HG03575 (cell line): ENCODE data around the gene INS.

Source experiments
- ATAC-seq: cut with Tn5 transposase; IDR thresholded peaks from one replicate; pipeline ENCODE4 v1.9.1; 2021; ENCODE audit not compliant: unreplicated experiment, insufficient number of reproducible peaks, low FRiP score; ENCODE audit errors: extremely low read depth

INS gene

GRCh38 chr11:2168286-2169004, 7.4 kb upstream of the INS start:
- no peak for ATAC-seq

- ATAC-seq: no peak
Measured at GRCh38 chr11:2167141-2168045, 6.4 kb upstream of the INS start.

GRCh38 chr11:2166091-2166851, 5.3 kb upstream of the INS start:
- no peak for ATAC-seq

- no peak for ATAC-seq
Measured at GRCh38 chr11:2165571-2165970, 4.6 kb upstream of the INS start.

- ATAC-seq: no peak
Measured at GRCh38 chr11:2164861-2165555, 4.0 kb upstream of the INS start.

- no peak for ATAC-seq
Measured at GRCh38 chr11:2164081-2164480, 3.1 kb upstream of the INS start.

- ATAC-seq: no peak
Measured at GRCh38 chr11:2163428-2163978, 2.5 kb upstream of the INS start.

GRCh38 chr11:2159536-2160413, 1.2 kb downstream of the INS start:
- ATAC-seq: no peak

GRCh38 chr11:2158966-2159365, 2.0 kb downstream of the INS start:
- ATAC-seq: no peak

- ATAC-seq: no peak
Measured at GRCh38 chr11:2158296-2158737, 2.7 kb downstream of the INS start.

- ATAC-seq: no peak
Measured at GRCh38 chr11:2157294-2158040, 3.5 kb downstream of the INS start.

- ATAC-seq: no peak
Measured at GRCh38 chr11:2156416-2157182, 4.4 kb downstream of the INS start.

GRCh38 chr11:2155511-2155910, 5.5 kb downstream of the INS start:
- ATAC-seq: no peak

- no peak for ATAC-seq
Measured at GRCh38 chr11:2154889-2155288, 6.1 kb downstream of the INS start.

GRCh38 chr11:2154195-2154585, 6.8 kb downstream of the INS start:
- no peak for ATAC-seq

GRCh38 chr11:2153581-2154194, 7.3 kb downstream of the INS start:
- ATAC-seq: no peak
